ENCODE measurements around the gene KRT79. TPM values are rescaled to one million over a fixed set of nuclear protein-coding genes. Genes with fewer than 3 reads are reported as not detected.

KRT79 gene
- total and polyA plus RNA-seq, 8 donors = 0.15 TPM; not detected in 7

DNA sequence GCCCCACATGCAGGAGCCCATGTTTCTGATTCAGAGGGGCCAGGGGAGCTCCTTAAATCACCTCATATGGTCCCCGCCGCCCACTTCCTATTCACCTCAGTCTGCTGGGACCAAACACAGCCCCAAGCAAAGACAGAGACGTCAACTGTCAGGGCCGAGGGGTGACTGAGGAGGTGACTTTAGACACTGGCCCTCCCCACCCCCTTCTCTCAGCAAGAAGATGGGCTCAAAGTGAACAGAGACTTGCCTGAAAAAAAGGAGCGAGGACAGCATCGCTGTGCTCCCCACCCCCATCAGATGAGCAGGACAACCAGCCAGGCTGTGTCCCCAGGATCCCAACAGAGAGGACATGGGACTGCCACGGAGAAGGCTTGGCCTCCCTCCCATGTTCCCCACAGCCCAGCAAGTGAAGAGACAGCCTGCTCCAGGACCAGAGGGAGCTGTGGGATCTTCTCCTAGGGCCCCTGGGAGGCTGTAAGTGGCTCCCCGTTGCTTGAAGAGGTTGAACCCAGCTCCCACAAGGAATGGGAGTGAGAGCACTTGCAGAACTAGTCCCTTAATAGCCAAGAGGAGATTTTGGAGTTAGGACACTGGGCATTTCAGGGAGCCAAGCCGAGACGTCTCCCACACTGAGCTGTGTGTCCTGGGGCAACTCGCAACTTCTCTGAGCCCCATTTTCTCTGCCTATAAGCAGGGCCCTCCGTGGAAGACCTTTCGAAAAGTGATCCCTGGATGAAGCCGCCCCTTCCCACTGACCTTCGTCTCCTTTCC lies 1.3 kb upstream of the KRT79 start:
- no peak for DNase-seq
- Histone ChIP-seq H3K27ac (no peak overlapping the region), H3K4me3 (no peak overlapping the region), H3K27me3 (peaks cover 0 to 59% (median 12%) of the 10 kb centered on the region in 3 donors), H3K9me3 (no peaks in the 10 kb centered on the region), H3K4me1 (no peaks in the 10 kb centered on the region), H3K36me3 (no peaks in the 10 kb centered on the region)
- intact Hi-C loops (cut with DNase I; ENCODE audit: low total_unique reads) = no loop called here
- TF ChIP-seq EP300 (IDR thresholded peaks at IDR 0.05) = no peak
- no peak for TF ChIP-seq POLR2AphosphoS5 (IDR thresholded peaks at IDR 0.05)
- TF ChIP-seq, protein P1, sequence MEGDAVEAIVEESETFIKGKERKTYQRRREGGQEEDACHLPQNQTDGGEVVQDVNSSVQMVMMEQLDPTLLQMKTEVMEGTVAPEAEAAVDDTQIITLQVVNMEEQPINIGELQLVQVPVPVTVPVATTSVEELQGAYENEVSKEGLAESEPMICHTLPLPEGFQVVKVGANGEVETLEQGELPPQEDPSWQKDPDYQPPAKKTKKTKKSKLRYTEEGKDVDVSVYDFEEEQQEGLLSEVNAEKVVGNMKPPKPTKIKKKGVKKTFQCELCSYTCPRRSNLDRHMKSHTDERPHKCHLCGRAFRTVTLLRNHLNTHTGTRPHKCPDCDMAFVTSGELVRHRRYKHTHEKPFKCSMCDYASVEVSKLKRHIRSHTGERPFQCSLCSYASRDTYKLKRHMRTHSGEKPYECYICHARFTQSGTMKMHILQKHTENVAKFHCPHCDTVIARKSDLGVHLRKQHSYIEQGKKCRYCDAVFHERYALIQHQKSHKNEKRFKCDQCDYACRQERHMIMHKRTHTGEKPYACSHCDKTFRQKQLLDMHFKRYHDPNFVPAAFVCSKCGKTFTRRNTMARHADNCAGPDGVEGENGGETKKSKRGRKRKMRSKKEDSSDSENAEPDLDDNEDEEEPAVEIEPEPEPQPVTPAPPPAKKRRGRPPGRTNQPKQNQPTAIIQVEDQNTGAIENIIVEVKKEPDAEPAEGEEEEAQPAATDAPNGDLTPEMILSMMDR (IDR thresholded peaks at IDR 0.05) = no peak
- no peak for TF ChIP-seq POLR2A (IDR thresholded peaks at IDR 0.05)
- 75 to 84% (median 81%) methylated on average over 12 to 15 of the region's 15 CpGs for WGBS, 5 donors

- 59 to 70% (median 66%) methylated on average over 4 of the region's 4 CpGs for WGBS, 5 donors
- Histone ChIP-seq H3K36me3 (no peaks in the 10 kb centered on the region), H3K27me3 (peaks cover 0 to 58% (median 12%) of the 10 kb centered on the region in 3 donors), H3K4me3 (no peak overlapping the region), H3K4me1 (no peaks in the 10 kb centered on the region), H3K9me3 (no peaks in the 10 kb centered on the region), H3K27ac (no peak overlapping the region)
- intact Hi-C loops (cut with DNase I; ENCODE audit: low total_unique reads) = no loop called here
- TF ChIP-seq POLR2A (IDR thresholded peaks at IDR 0.05) = no peak
- TF ChIP-seq POLR2AphosphoS5 (IDR thresholded peaks at IDR 0.05) = no peak
- no peak for TF ChIP-seq EP300 (IDR thresholded peaks at IDR 0.05)
- TF ChIP-seq, protein P1 (IDR thresholded peaks at IDR 0.05) = no peak
- no peak for DNase-seq
Observed at GRCh38 chr12:52834727-52835001, 553 bp upstream of the KRT79 start.

DNA sequence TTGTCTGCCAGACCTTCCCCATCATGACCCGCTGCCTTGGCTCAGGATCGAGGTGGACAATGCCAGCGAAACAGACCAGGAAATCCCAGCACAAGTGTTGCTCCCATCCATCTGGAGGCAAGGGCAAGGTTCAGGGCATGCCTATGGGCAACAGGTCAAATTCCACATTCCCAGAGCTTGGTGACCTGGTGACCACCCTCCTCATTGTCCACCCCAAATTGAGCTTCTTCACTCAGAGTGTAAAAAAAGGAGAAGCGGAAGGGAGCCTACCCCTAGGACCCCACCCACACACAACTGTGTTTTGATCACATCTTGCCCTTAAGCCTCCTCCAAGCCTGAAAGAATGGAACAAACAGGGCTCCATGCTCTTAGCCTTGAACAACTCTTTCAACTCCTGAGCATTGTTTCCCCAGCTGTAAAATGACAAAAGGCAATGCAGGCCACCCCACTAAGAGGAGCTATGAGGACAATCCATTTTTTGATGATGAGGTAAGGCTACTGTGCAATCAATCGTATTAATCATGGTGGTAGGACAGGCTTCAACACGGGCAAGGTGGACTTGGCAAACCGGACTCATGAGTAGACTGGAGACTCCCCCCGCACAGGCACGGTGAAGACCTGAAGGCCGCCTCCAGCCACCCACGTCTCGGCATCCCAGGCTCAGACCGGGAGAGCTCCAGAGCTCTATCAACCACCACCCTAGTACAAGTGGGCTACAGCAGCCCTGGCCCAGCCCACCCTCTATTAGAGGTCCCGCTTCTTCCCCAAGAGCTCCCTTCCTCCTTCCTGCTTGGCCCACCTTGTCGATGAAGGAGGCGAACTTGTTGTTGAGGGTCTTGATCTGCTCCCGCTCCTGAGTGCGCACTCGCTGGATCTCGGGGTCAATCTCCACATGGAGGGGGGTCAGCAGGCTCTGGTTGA lies 866 bp downstream of the KRT79 start:
- intact Hi-C loops (cut with DNase I; ENCODE audit: low total_unique reads) = no loop called here
- Histone ChIP-seq H3K36me3 (no peaks in the 10 kb centered on the region), H3K4me3 (no peak overlapping the region), H3K27ac (no peak overlapping the region), H3K27me3 (peaks cover 0 to 44% (median 4%) of the 10 kb centered on the region in 3 donors), H3K4me1 (no peaks in the 10 kb centered on the region), H3K9me3 (no peaks in the 10 kb centered on the region)
- 87 to 95% (median 91%) methylated on average over 15 to 20 of the region's 20 CpGs for WGBS, 5 donors
- no peak for DNase-seq
- TF ChIP-seq POLR2AphosphoS5 (IDR thresholded peaks at IDR 0.05) = no peak
- TF ChIP-seq POLR2A (IDR thresholded peaks at IDR 0.05) = no peak
- TF ChIP-seq, protein P1 (IDR thresholded peaks at IDR 0.05) = no peak
- no peak for TF ChIP-seq EP300 (IDR thresholded peaks at IDR 0.05)

GRCh38 chr12:52832451-52832850 lies 1.7 kb downstream of the KRT79 start:
- Histone ChIP-seq H3K27ac (no peak overlapping the region), H3K4me1 (no peaks in the 10 kb centered on the region), H3K9me3 (no peaks in the 10 kb centered on the region), H3K36me3 (no peaks in the 10 kb centered on the region), H3K27me3 (peaks cover 0 to 36% (median 4%) of the 10 kb centered on the region in 3 donors), H3K4me3 (no peak overlapping the region)
- WGBS, 5 donors = 68 to 89% (median 79%) methylated on average over 3 of the region's 3 CpGs
- no peak for DNase-seq
- intact Hi-C loops (cut with DNase I; ENCODE audit: low total_unique reads) = no loop called here
- no peak for TF ChIP-seq POLR2AphosphoS5 (IDR thresholded peaks at IDR 0.05)
- TF ChIP-seq, protein P1 (IDR thresholded peaks at IDR 0.05) = no peak
- no peak for TF ChIP-seq POLR2A (IDR thresholded peaks at IDR 0.05)
- no peak for TF ChIP-seq EP300 (IDR thresholded peaks at IDR 0.05)

Measured in stomach (tissue), 9 donors.